Stomach (tissue), 9 donors: ENCODE measurements around the gene LRRC4B. TPM values are rescaled to one million over a fixed set of nuclear protein-coding genes. Genes with fewer than 3 reads are reported as not detected.

Source experiments
- DNase-seq, 2 donors: peaks; one replicate each; pipeline versions ENCODE4 v3.0.0 to v3.0.0-alpha.2; 2013 to 2019
- H3K27ac ChIP-seq, 5 donors: fragments of 200-600 bp in 4 of 5; sonication (generic) in 4 of 5; one replicate each; pipeline ENCODE4 v1.5.1; 2013 to 2019; ENCODE audit warnings: mild to moderate bottlenecking in 1 of 5, moderate library complexity in 1 of 5
- H3K27me3 ChIP-seq, 3 donors: fragments of 200-600 bp; sonication (generic); one replicate each; pipeline ENCODE4 v1.5.1; 2017 to 2019; ENCODE audit warnings: mixed run types in 1 of 3
- H3K36me3 ChIP-seq, 4 donors: fragments of 200-600 bp; sonication (generic); 1 replicate in 3 of 4; 2 replicates in 1 of 4; pipeline ENCODE4 v1.5.1; 2016 to 2019
- H3K4me1 ChIP-seq, 4 donors: fragments of 200-600 bp; sonication (generic); one replicate each; pipeline ENCODE4 v1.5.1; 2016 to 2019
- H3K4me3 ChIP-seq, 4 donors: fragments of 200-600 bp; sonication (generic) in 3 of 4; one replicate each; pipeline ENCODE4 v1.5.1; 2016 to 2019; ENCODE audit warnings: mild to moderate bottlenecking in 1 of 4
- H3K9me3 ChIP-seq, 4 donors: fragments of 200-600 bp; sonication (generic); one replicate each; pipeline ENCODE4 v1.5.1; 2016 to 2019
- EP300 ChIP-seq: sonication (generic); formaldehyde crosslinking; IDR thresholded peaks from one replicate; pipeline ENCODE4 v1.6.1; 2017; ENCODE audit warnings: antibody characterized with exemption
- POLR2A ChIP-seq, 4 donors: fragments of 450-650 bp; IDR thresholded peaks; one replicate each; pipeline ENCODE4 v1.6.1; 2016; ENCODE audit warnings: antibody characterized with exemption in 4 of 4, control low read depth in 2 of 4, mild to moderate bottlenecking in 1 of 4, moderate library complexity in 1 of 4
- POLR2AphosphoS5 ChIP-seq, 3 donors: sonication (generic); formaldehyde crosslinking; IDR thresholded peaks; one replicate each; pipeline ENCODE4 v1.6.1; 2016; ENCODE audit warnings: antibody characterized with exemption in 3 of 3
- WGBS, 5 donors: extraction: QIAGEN DNeasy Blood & Tissue Kit in 3 of 5; methylation state at CpG; one replicate each; pipeline versions ENCODE4 v1.1.5 to v1.1.7; 2013 to 2018; 5-methylcytosine and 5-hydroxymethylcytosine counted together
- intact Hi-C: fragments of 100-400 bp; cut with DNase I; formaldehyde crosslinking; loops from one replicate; pipeline ENCODE4 v1.15.1; 2023; ENCODE audit warnings: low total_unique reads
- polyA plus RNA-seq, 3 donors: library from polyadenylated mRNA; stranded (reverse); fragments of 200-250 nt; gene quantifications; one replicate each; pipeline ENCODE4 v1.2.3, GENCODE V29; 2013
- total RNA-seq, 5 donors: library from RNA; depleted of rRNA; stranded (reverse); fragments of >200 nt; gene quantifications; one replicate each; pipeline versions ENCODE4 v1.1.0 to v1.2.3, GENCODE V29; 2014 to 2016
- TF ChIP-seq, protein P1 (sequence below), 7 experiments: fragments of 450-650 bp in 4 of 7; fragments of 200-600 bp in 3 of 7; sonication (generic) in 3 of 7; IDR thresholded peaks; one replicate each; pipeline ENCODE4 v1.5.1; 2016 to 2019; ENCODE audit warnings: antibody characterized with exemption in 7 of 7, control low read depth in 2 of 7, mild to moderate bottlenecking in 1 of 7
- donor health status: healthy with polysubstance abuse.
- donor health status: Bipolar disorder and iron deficiency.
- donor health status: healthy.

LRRC4B gene
- total and polyA plus RNA-seq, 8 donors, result 0.45 to 4.4 (median 1.5) TPM; not detected in 1

DNA sequence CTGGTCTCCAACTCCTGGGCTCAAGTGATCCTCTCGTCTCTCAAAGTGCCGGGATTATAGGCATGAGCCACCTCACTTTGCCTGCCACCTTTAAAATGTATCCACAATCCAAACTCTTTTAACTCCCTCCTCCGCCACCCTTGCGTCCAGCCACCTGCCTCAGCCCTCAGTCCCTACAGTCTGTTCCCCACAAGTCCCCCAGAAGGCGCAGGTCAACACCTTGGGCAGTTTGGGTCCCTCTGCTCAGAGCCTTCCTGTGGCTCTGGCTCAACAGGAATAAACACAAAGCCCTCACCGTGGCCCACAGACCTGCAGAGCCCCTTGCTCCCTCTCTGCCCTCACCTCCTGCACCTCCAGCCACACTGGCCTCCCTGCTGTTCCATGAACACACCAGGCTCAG, 99.4 kb downstream of the LRRC4B start:
- Histone ChIP-seq H3K27me3 (peaks cover 0 to 27% (median 0%) of the 10 kb centered on the region in 3 donors), H3K9me3 (no peaks in the 10 kb centered on the region), H3K4me3 (no peak overlapping the region), H3K4me1 (peaks cover 0 to 7% (median 0%) of the 10 kb centered on the region in 4 donors), H3K27ac (no peak overlapping the region), H3K36me3 (no peaks in the 10 kb centered on the region)
- DNase-seq, result no peak
- WGBS, 5 donors, result 84 to 91% (median 90%) methylated on average over 5 to 6 of the region's 6 CpGs
- TF ChIP-seq POLR2A (IDR thresholded peaks at IDR 0.05) (no peak), POLR2AphosphoS5 (IDR thresholded peaks at IDR 0.05) (no peak)
- intact Hi-C loops, result no loop called here

DNA sequence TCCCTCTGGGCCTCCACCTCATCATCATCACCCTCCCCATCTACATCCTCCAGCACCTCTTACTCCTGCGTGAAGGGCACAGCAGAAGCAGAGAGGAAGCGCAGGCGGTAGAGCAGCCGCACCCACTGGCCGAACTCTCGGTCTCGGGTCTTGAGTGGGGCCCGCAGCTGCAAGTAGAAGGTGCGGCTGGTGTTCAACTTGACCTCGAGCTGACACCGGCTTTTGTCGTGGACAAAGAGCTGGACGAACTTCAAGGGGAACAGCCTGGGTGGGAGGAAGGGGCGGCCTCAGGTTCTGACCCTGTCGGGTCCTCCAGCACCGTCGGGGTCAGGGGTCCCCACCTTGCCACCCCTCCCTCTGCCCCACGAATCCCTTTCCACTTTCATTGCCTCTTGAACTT, 100.7 kb downstream of the LRRC4B start:
- WGBS, 5 donors, result 76 to 85% (median 77%) methylated on average over 18 of the region's 18 CpGs
- no peaks in the 10 kb centered on the region for H3K9me3 ChIP-seq

More for the DNA sequence above, 100.7 kb downstream of the LRRC4B start:
- peaks cover 0 to 27% (median 0%) of the 10 kb centered on the region in 3 donors for H3K27me3 ChIP-seq
- H3K36me3 ChIP-seq, result no peaks in the 10 kb centered on the region
- no peak for DNase-seq
- H3K4me3 ChIP-seq, result no peak overlapping the region
- intact Hi-C loops, result no loop called here
- no peak overlapping the region for H3K27ac ChIP-seq
- TF ChIP-seq POLR2AphosphoS5 (IDR thresholded peaks at IDR 0.05), result no peak
- no peak for TF ChIP-seq POLR2A (IDR thresholded peaks at IDR 0.05)
- TF ChIP-seq, protein P1, sequence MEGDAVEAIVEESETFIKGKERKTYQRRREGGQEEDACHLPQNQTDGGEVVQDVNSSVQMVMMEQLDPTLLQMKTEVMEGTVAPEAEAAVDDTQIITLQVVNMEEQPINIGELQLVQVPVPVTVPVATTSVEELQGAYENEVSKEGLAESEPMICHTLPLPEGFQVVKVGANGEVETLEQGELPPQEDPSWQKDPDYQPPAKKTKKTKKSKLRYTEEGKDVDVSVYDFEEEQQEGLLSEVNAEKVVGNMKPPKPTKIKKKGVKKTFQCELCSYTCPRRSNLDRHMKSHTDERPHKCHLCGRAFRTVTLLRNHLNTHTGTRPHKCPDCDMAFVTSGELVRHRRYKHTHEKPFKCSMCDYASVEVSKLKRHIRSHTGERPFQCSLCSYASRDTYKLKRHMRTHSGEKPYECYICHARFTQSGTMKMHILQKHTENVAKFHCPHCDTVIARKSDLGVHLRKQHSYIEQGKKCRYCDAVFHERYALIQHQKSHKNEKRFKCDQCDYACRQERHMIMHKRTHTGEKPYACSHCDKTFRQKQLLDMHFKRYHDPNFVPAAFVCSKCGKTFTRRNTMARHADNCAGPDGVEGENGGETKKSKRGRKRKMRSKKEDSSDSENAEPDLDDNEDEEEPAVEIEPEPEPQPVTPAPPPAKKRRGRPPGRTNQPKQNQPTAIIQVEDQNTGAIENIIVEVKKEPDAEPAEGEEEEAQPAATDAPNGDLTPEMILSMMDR (IDR thresholded peaks at IDR 0.05), result no peak
- TF ChIP-seq EP300, result no peak
- peaks cover 0 to 7% (median 0%) of the 10 kb centered on the region in 4 donors for H3K4me1 ChIP-seq

Other genes with a start within 250 kb of the LRRC4B start
- gene KCNC3, start 239.1 kb downstream of the LRRC4B start, total RNA-seq, result 1 to 10 TPM in 2 of 5 donors, under 1 TPM in 2, not detected in 1; 0.37 to 2.3 (median 0.95) TPM
- under 1 TPM in 2 of 3 donors, not detected in 1; 0.25 to 0.31 TPM for gene KCNC3, start 239.1 kb downstream of the LRRC4B start, polyA plus RNA-seq
- gene NAPSA, start 202.8 kb downstream of the LRRC4B start, total RNA-seq, result 10 to 100 TPM in 1 of 5 donors, 1 to 10 TPM in 1, under 1 TPM in 1, not detected in 2; 0.18 to 87.5 (median 1.2) TPM
- 1 to 10 TPM in 2 of 3 donors, under 1 TPM in 1; 0.50 to 2.8 (median 2.6) TPM for gene NAPSA, start 202.8 kb downstream of the LRRC4B start, polyA plus RNA-seq
- gene NR1H2, start 192.0 kb downstream of the LRRC4B start, total RNA-seq, result 100 to 1,000 TPM in 3 of 5 donors, 10 to 100 TPM in 2; 47.4 to 241 (median 110) TPM
- gene NR1H2, start 192.0 kb downstream of the LRRC4B start, polyA plus RNA-seq, result 10 to 100 TPM; 55.2 to 70.4 (median 60.5) TPM
- 10 to 100 TPM; 11.4 to 98.0 (median 17.9) TPM for gene POLD1, start 184.1 kb downstream of the LRRC4B start, total RNA-seq
- 10 to 100 TPM; 29.3 to 45.3 (median 35.2) TPM for gene POLD1, start 184.1 kb downstream of the LRRC4B start, polyA plus RNA-seq
- gene SPIB, start 149.5 kb downstream of the LRRC4B start, total RNA-seq, result 10 to 100 TPM in 1 of 5 donors, under 1 TPM in 2, not detected in 2; 0.55 to 53.3 (median 0.58) TPM
- 1 to 10 TPM in 1 of 3 donors, under 1 TPM in 2; 0.19 to 1.9 (median 0.31) TPM for gene SPIB, start 149.5 kb downstream of the LRRC4B start, polyA plus RNA-seq
- not detected for gene MYBPC2, start 135.5 kb downstream of the LRRC4B start, total RNA-seq
- gene MYBPC2, start 135.5 kb downstream of the LRRC4B start, polyA plus RNA-seq, result under 1 TPM in 2 of 3 donors, not detected in 1; 0.10 to 0.31 TPM
- gene EMC10, start 91.9 kb downstream of the LRRC4B start, total RNA-seq, result 100 to 1,000 TPM in 1 of 5 donors, 10 to 100 TPM in 4; 30.8 to 284 (median 61.5) TPM
- gene EMC10, start 91.9 kb downstream of the LRRC4B start, polyA plus RNA-seq, result 10 to 100 TPM; 33.5 to 63.2 (median 53.7) TPM
- gene GARIN5A, start 91.6 kb downstream of the LRRC4B start, total RNA-seq, result under 1 TPM in 3 of 5 donors, not detected in 2; 0.55 to 0.87 (median 0.58) TPM
- 1 to 10 TPM; 1.9 to 3.1 (median 2.1) TPM for gene GARIN5A, start 91.6 kb downstream of the LRRC4B start, polyA plus RNA-seq
- 10 to 100 TPM in 3 of 5 donors, 1 to 10 TPM in 1, not detected in 1; 9.9 to 61.0 (median 14.5) TPM for gene JOSD2, start 57.2 kb downstream of the LRRC4B start, total RNA-seq
- 10 to 100 TPM; 68.4 to 79.4 (median 68.5) TPM for gene JOSD2, start 57.2 kb downstream of the LRRC4B start, polyA plus RNA-seq
- gene ASPDH, start 54.5 kb downstream of the LRRC4B start, total RNA-seq, result not detected
- not detected for gene ASPDH, start 54.5 kb downstream of the LRRC4B start, polyA plus RNA-seq
- 1 to 10 TPM in 1 of 5 donors, under 1 TPM in 1, not detected in 3; 0.14 to 1.3 TPM for gene SYT3, start 71.4 kb upstream of the LRRC4B start, total RNA-seq
- gene SYT3, start 71.4 kb upstream of the LRRC4B start, polyA plus RNA-seq, result under 1 TPM in 1 of 3 donors, not detected in 2; 0.13 TPM
- gene C19orf81, start 81.0 kb upstream of the LRRC4B start, total RNA-seq, result not detected
- 1 to 10 TPM in 1 of 3 donors, not detected in 2; 2.3 TPM for gene C19orf81, start 81.0 kb upstream of the LRRC4B start, polyA plus RNA-seq
- 1 to 10 TPM in 1 of 5 donors, not detected in 4; 1.5 TPM for gene SHANK1, start 151.4 kb upstream of the LRRC4B start, total RNA-seq
- gene SHANK1, start 151.4 kb upstream of the LRRC4B start, polyA plus RNA-seq, result 1 to 10 TPM in 1 of 3 donors, under 1 TPM in 2; 0.15 to 1.2 (median 0.15) TPM
- gene CLEC11A, start 154.9 kb upstream of the LRRC4B start, total RNA-seq, result 10 to 100 TPM in 2 of 5 donors, 1 to 10 TPM in 1, under 1 TPM in 1, not detected in 1; 0.89 to 33.9 (median 12.2) TPM
- 1 to 10 TPM; 4.3 to 7.0 (median 6.9) TPM for gene CLEC11A, start 154.9 kb upstream of the LRRC4B start, polyA plus RNA-seq
- gene GPR32, start 202.0 kb upstream of the LRRC4B start, total RNA-seq, result not detected
- not detected for gene GPR32, start 202.0 kb upstream of the LRRC4B start, polyA plus RNA-seq
- not detected for gene ACP4, start 222.0 kb upstream of the LRRC4B start, total RNA-seq
- gene ACP4, start 222.0 kb upstream of the LRRC4B start, polyA plus RNA-seq, result not detected